ENCODE data around the gene AGBL2.

GRCh38 chr11:47669856-47670255, 45.3 kb downstream of the AGBL2 start:
- no peak for TF ChIP-seq CTCF (conservative IDR thresholded peaks at IDR 0.05; ENCODE audit: low read depth, low read length)
- TF ChIP-seq EZH2 (IDR thresholded peaks at IDR 0.05; ENCODE audit: low read length, unreplicated experiment) = no peak
- no peak for TF ChIP-seq EZH2phosphoT487 (IDR thresholded peaks at IDR 0.05; ENCODE audit: borderline replicate concordance, low read length)
